H1 (cell line): ENCODE results near the gene DPF3. TPM values are rescaled to one million over a fixed set of nuclear protein-coding genes. Genes with fewer than 3 reads are reported as not detected.

ENCODE experiments used
- BACH1 ChIP-seq: IDR thresholded peaks from 2 replicates; pipeline ENCODE4 v1.6.1; 2012; ENCODE audit warnings: low read length, improper control_type of control experiment
- E2F6 ChIP-seq: IDR thresholded peaks from 2 replicates; pipeline ENCODE4 v1.6.1; 2012; ENCODE audit warnings: inconsistent platforms
- EP300 ChIP-seq, 2 experiments: IDR thresholded peaks; 1 replicate in 1 of 2; 2 replicates in 1 of 2; pipeline ENCODE4 v1.6.1; 2011 to 2012; ENCODE audit warnings: low read depth in 2 of 2, low read length in 2 of 2, mild to moderate bottlenecking in 2 of 2, borderline replicate concordance in 1 of 2, inconsistent platforms in 1 of 2, moderate library complexity in 1 of 2
- KDM4A ChIP-seq: IDR thresholded peaks from one replicate; pipeline ENCODE4 v1.7.1; 2012; ENCODE audit warnings: low read depth, mild to moderate bottlenecking, moderate library complexity, low read length, inconsistent platforms; ENCODE audit not compliant: severe bottlenecking
- SP2 ChIP-seq: IDR thresholded peaks from 2 replicates; pipeline ENCODE4 v1.6.1; 2012; ENCODE audit warnings: mild to moderate bottlenecking, low read length, inconsistent platforms
- SP4 ChIP-seq: IDR thresholded peaks from 2 replicates; pipeline ENCODE4 v1.6.1; 2012; ENCODE audit warnings: low read length, inconsistent platforms
- TBP ChIP-seq: IDR thresholded peaks from 2 replicates; pipeline ENCODE4 v1.6.1; 2011; ENCODE audit warnings: low read depth, low read length, improper control_type of control experiment
- polyA plus RNA-seq, 7 experiments: library from polyadenylated mRNA; depleted of rRNA in 3 of 7; stranded (reverse) in 5 of 7; unstranded in 2 of 7; fragments of >200 nt in 5 of 7; fragments of 200-250 nt in 2 of 7; gene quantifications; 1 replicate in 5 of 7; 2 replicates in 1 of 7; 4 replicates in 1 of 7; pipeline versions ENCODE4 v1.2.1 to v1.2.3, GENCODE V29; 2011 to 2013; ENCODE audit warnings: missing spikeins in 2 of 7, mixed read lengths in 2 of 7
- total RNA-seq: library from RNA; stranded (reverse); fragmentation: NEBNext Ultra II Directional; extraction: Animal tissue kit (Norgen Biotek cat#: 25700); gene quantifications from 2 replicates; pipeline ENCODE4 v1.2.1, GENCODE V29; 2021

DPF3 gene
- total and polyA plus RNA-seq, 2 of the 8 experiments (the other 6 are each of a cell fraction or from before 2014, with no cell fraction given): 0.19 TPM; not detected in 1

- no peak for TF ChIP-seq SP2
- TF ChIP-seq BACH1: no peak
- no peak for TF ChIP-seq SP4
- TF ChIP-seq EP300 (IDR thresholded peaks at IDR 0.05; ENCODE audit: borderline replicate concordance in 1 of 2, low read depth in 2 of 2, low read length in 2 of 2): no peak
- no peak for TF ChIP-seq KDM4A
- no peak for TF ChIP-seq TBP
- no peak for TF ChIP-seq E2F6
These were observed 23.3 kb upstream of the DPF3 start (continued) for GRCh38 chr14:72917094-72917802.
